HG02885 (cell line): ENCODE results near the gene COL13A1.

Experiments used
- ATAC-seq: cut with Tn5 transposase; IDR thresholded peaks from one replicate; pipeline ENCODE4 v1.9.1; 2021; ENCODE audit warnings: mild to moderate bottlenecking; ENCODE audit not compliant: unreplicated experiment, poor library complexity

Gene COL13A1

DNA sequence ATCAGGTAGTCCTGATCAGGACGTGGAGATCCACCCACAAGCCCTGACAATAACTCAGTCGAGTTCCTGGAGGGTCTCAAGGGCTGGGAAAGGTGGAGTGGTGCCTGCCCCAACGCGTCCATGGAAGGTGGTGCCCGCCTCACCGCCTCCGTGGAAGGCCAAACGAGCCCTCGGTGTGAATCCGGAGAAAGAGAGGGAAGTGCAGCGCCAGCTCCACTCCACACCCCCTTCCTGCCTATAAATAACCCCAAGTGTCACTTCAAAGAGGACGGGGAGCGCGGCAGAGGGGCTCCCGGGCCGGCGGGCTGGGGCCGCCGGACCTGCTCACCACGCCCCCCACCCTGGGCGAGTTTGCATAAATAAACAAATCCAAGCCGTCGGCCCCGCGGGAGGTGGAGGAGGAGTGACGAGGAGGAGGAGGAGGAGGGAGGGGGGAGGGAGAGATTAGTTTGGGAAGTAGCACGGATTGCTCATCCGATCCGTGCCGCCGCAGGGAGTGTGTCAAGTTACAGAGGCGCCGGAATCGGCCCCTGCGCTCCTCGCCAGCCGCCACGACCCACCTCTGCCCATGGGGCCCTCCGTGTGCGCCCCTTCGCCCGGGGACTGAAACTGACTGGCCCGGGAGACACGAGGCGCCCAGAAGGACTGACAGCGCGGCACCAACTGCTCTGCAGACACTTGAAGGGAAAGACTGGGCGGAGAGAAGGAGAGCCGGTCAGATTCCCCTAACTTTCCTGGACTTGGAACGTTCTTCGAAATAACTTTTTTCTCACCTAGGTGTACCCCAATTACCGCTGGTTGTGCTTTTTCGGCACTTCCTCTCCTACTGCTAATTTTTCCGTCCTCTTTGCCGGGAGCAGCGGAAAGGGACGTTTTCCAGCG is at the start of gene COL13A1:
COL13A1 (plus strand) TSS at position 473 of the 882 bp plus-strand sequence. CDS start 518 bp downstream, outside the sequence.
- no peak for ATAC-seq

DNA sequence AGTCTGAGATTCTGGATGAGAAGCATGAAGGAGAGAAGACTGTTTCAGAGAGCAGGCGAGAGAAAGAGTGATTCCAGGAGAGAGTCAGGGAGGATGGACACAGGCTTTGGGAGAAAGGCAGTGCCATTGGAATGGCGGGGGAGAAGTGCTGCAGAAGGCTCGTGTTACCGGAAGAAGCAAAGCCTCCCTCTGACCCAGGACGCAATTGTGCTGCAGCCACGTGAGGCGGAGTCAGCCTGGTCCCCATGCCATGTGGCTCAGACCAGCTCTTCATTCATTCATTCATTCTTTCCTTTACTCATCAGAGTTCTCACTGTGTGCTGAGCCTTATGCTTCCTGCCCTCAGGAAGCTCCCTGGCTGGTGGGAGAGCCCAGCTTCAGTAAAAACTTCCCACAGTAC is 49.2 kb upstream of the COL13A1 start:
- ATAC-seq, result no peak

GRCh38 chr10:69756279-69756678 is 45.4 kb upstream of the COL13A1 start:
- no peak for ATAC-seq

DNA sequence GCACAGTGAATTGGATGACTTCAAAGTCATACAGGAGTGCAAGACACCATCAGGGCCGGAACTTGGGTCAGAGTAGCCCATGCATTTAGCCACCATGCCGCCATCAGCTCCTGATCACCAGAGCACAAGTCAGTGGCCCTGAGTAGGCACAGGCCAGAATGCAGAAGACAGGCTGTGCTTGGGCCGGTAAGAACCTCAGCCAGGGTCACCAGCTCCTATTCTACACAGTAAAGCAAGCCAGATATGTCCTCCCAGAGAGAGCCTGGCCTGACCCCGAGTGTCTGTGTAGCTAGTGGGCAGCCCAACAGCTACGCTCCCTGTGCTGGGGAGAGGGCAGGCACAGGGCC is 44.5 kb upstream of the COL13A1 start:
- ATAC-seq, result no peak

GRCh38 chr10:69757553-69758309 is 44.0 kb upstream of the COL13A1 start:
- ATAC-seq, result no peak

GRCh38 chr10:69758310-69758728 is 43.4 kb upstream of the COL13A1 start:
- no peak for ATAC-seq

DNA sequence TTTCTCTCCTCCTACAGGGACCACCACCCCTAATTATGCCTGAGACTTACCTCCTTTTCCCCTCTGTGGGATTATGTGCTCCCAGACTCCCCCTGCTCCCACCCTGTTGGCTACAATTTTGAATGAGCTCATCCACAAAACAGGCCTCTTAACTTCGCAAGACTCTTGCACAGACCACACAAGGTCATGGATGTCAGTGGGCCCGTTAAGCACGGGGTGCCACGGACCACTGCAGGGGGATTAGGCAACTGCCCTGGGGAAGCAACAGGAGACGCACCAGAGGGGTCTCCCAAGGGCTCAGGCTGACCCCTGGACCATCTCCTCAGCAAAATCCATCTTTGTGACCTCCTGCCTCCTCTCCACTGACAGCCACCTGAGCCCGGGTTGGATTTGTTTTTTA is 42.1 kb upstream of the COL13A1 start:
- ATAC-seq, result no peak

- no peak for ATAC-seq
Measured at GRCh38 chr10:69760072-69760471, 41.6 kb upstream of the COL13A1 start.

GRCh38 chr10:69761320-69761719 is 40.4 kb upstream of the COL13A1 start:
- ATAC-seq, result no peak

DNA sequence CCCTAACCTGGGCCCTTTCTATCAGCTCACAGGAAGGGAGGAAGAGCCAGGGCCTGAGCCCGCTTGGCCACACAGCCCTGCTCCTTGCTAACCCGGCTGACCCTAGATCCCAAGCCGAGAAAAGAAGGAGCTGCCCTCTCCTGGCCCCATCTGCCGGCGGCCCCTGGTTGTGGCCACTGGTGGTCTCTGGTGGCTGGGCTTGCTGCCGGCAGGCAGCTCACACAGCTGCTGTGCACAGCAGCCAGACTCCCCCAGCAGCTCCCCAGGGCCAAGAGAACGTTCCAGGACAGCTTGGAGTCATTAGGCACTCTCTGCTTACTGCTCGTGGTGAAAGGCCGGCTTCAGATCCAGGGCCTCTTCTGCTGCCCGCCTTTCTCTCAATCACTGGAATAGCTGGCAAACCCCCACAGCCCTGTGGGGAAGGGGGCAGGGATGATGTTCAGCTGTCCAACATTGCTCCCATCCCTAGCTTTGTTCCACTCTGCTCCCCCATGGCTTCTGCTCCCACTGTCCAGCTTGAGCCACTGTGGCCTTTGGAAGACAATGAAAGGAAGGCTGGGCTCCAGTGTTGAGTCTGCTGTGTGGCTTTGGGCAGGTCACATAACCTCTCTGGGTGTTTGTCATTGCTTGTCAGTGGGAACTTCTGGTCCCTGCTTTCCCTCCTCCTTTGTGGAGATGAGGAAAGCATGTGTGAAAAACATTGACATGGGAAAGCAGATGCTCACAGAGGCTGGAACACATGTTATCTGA is 35.4 kb upstream of the COL13A1 start:
- ATAC-seq, result no peak

GRCh38 chr10:69767793-69768192 is 33.9 kb upstream of the COL13A1 start:
- ATAC-seq, result no peak

- ATAC-seq, result no peak
Measured at GRCh38 chr10:69768386-69768785, 33.3 kb upstream of the COL13A1 start.

DNA sequence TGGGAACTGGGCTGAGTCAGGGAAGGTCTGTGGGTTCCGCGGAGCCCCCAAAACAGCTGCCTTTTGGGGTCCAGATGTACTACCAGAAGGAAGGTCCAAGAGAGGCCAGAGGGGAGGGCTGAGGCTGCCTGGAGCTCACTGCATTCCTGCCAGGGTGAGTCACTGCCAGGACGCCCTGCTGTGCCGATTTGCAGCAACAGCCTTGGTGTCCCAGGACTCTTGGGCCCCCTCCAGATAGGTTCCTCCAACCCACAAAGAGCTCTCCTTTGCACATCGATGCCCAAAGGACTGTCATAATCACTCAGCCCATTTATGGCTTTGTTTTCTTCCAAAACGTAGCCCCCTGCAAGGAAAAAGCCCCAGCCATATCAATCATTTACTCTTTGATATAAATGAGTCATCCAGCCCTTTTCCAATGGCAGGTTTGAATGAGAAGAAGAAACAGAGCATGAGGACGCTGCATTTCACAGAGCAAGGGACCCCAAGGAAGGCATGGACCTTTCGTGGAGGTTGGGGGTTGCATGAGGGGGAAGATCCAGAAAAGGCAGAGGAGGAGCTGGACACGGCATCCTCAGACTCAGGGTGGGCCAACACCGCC is 32.2 kb upstream of the COL13A1 start:
- no peak for ATAC-seq

GRCh38 chr10:69772933-69773704 is 28.6 kb upstream of the COL13A1 start:
- ATAC-seq, result no peak

DNA sequence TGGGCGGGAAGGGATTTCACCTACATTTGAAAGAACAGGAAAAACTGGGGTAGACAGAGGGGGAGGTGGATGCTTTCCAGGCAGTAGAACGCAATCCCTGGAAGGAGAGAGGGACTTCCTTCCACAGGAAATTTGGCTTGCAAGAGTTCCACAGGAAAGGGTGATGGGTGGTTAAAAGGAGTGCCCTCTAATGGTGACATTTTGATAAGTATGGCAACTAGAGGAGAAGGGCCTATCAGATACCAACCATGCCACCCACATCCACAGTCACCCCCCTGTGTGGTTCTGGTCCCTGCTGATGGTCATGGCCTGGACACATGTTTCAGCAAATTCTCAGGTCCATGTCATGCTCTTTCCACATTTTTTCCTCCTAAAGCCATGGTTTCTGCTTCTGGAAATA is 27.1 kb upstream of the COL13A1 start:
- ATAC-seq, result no peak

GRCh38 chr10:69780077-69780476 is 21.6 kb upstream of the COL13A1 start:
- no peak for ATAC-seq

DNA sequence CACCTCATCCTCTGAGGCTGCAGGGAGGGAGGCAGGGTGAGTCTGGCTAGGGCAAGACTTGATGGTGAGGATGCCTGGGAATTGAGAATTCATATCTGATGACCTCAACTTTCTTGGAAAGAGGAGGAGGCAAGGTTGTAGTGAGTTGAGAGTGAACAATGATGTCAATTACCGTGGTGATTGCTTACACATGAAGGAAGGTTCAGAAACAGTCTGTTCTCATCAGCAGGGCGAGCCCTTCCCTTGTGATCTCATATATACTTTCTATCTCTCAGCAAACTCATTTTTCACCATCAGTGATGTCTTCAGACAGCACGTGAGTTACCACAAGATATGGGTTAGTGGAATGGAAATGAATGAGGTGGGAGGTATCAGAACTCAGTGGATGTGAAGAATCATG is 20.1 kb upstream of the COL13A1 start:
- no peak for ATAC-seq

DNA sequence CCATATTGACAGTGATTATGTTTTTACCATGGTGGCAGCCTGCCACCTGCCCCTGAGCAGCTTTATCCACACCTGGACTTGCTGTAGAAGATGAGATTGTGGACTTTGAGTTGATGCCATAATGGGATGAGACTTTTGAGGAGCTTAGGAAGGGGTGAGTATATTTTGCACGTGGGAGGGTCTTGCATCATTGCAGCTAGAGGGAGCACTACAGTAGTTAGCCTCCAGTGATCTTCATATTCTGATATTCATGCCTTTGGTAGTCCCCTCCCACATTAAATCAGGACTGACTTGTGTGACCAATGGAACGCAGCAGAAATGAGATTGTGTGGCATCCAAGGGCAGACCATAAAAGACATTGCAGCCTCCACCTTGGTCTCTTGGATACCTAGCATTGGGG is 18.2 kb upstream of the COL13A1 start:
- no peak for ATAC-seq

DNA sequence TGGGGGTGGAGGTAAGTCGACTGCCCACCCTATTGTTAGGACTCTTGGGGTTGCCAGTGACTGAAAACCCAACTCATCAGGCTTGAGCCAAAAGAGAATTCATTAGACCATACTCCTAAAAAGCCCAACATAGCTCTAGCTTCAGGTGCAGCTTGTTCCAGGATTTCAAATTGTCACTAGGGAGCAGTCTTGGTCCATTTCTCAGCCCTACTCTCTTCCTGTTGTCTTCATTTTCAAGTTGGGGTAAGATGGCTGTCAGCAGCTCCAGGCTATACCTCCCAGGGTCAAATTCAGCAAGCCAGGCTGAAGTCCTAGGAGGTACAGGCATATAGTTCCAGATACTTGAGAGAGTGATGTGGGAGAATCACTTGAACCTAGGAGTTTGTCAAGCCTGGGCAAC is 14.9 kb upstream of the COL13A1 start:
- ATAC-seq, result no peak

DNA sequence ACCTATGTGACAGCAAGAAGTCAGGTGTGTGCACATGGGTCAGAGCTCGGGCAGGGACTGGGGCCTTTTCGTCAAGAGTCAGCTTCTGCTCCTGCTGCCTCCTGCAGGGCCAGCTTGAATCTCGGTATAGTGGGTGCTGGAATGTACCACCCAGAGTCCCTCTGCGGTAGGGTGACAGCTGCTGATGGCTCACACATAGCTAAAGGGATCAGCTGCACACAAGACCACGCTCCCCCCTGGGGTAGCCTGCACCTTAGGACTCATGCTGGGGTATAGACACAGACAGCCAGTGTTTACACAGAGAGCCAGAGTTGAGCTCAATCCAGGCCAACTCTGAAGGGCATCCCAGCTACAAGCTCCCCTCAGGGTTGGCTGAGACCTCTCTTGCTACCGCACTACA is 14.0 kb upstream of the COL13A1 start:
- ATAC-seq, result no peak
